Spleen (tissue), 13 donors: ENCODE data around the gene UBTF. TPM values are rescaled to one million over a fixed set of nuclear protein-coding genes. Genes with fewer than 3 reads are reported as not detected.
A peak's percentile ranks its signal among the peaks of the same experiment; 100 is the strongest.

Source experiments
- DNase-seq: peaks from one replicate; pipeline ENCODE4 v3.0.0-alpha.2; 2020
- H3K27ac ChIP-seq, 8 donors: fragments of 200-600 bp; sonication (generic) in 7 of 8; 1 replicate in 4 of 8; 2 replicates in 4 of 8; pipeline versions ENCODE4 v1.5.0 to v1.8.0; 2016 to 2021; ENCODE audit warnings: inconsistent platforms in 4 of 8, mild to moderate bottlenecking in 4 of 8, moderate library complexity in 1 of 8
- H3K27me3 ChIP-seq, 7 donors: fragments of 200-600 bp; sonication (generic) in 6 of 7; replicated peaks in 1 of 7; 1 replicate in 4 of 7; 2 replicates in 3 of 7; pipeline versions ENCODE4 v1.5.0 to v1.8.0; 2016 to 2021; ENCODE audit warnings: inconsistent platforms in 3 of 7, mild to moderate bottlenecking in 1 of 7
- H3K36me3 ChIP-seq, 6 donors: fragments of 200-600 bp; sonication (generic) in 5 of 6; 1 replicate in 4 of 6; 2 replicates in 2 of 6; pipeline versions ENCODE4 v1.5.0 to v1.8.0; 2016 to 2021; ENCODE audit warnings: inconsistent platforms in 2 of 6
- H3K4me1 ChIP-seq, 6 donors: fragments of 200-600 bp; sonication (generic) in 5 of 6; 1 replicate in 3 of 6; 2 replicates in 3 of 6; pipeline versions ENCODE4 v1.5.0 to v1.8.0; 2016 to 2021; ENCODE audit warnings: inconsistent platforms in 3 of 6
- H3K4me3 ChIP-seq, 8 donors: fragments of 200-600 bp; sonication (generic) in 7 of 8; 1 replicate in 4 of 8; 2 replicates in 4 of 8; pipeline versions ENCODE4 v1.5.0 to v1.8.0; 2016 to 2021; ENCODE audit warnings: inconsistent platforms in 4 of 8, mild to moderate bottlenecking in 4 of 8, moderate library complexity in 2 of 8
- H3K9me3 ChIP-seq, 8 donors: fragments of 200-600 bp; sonication (generic) in 7 of 8; 1 replicate in 4 of 8; 2 replicates in 4 of 8; pipeline versions ENCODE4 v1.5.0 to v1.8.0; 2016 to 2021; ENCODE audit warnings: inconsistent platforms in 4 of 8
- CTCF ChIP-seq, 11 experiments: fragments of 200-600 bp in 7 of 11; fragments of 450-650 bp in 4 of 11; sonication (generic) in 4 of 11; IDR thresholded peaks in 8 of 11; conservative IDR thresholded peaks in 3 of 11; 1 replicate in 7 of 11; 2 replicates in 4 of 11; pipeline versions ENCODE4 v1.4.0 to v1.8.0; 2016 to 2021; ENCODE audit warnings: antibody characterized with exemption in 11 of 11, inconsistent platforms in 4 of 11, mild to moderate bottlenecking in 1 of 11
- POLR2A ChIP-seq, 3 donors: fragments of 450-650 bp; IDR thresholded peaks; one replicate each; pipeline ENCODE4 v1.5.1; 2017; ENCODE audit warnings: antibody characterized with exemption in 3 of 3, mild to moderate bottlenecking in 1 of 3
- POLR2AphosphoS5 ChIP-seq, 3 donors: sonication (generic); formaldehyde crosslinking; IDR thresholded peaks; one replicate each; pipeline ENCODE4 v1.5.1; 2017; ENCODE audit warnings: antibody characterized with exemption in 3 of 3
- WGBS, 5 donors: extraction: QIAGEN DNeasy Blood & Tissue Kit in 3 of 5; methylation state at CpG; one replicate each; pipeline versions ENCODE4 v1.1.5 to v1.1.7; 2013 to 2018; 5-methylcytosine and 5-hydroxymethylcytosine counted together
- intact Hi-C: fragments of 100-400 bp; cut with DNase I; formaldehyde crosslinking; loops from one replicate; pipeline ENCODE4 v1.15.0; 2023; ENCODE audit warnings: low total_unique reads
- long read RNA-seq, 2 donors: transcript quantifications; one replicate each; lab custom pipeline, GENCODE V29; 2026
- polyA plus RNA-seq, 3 donors: library from polyadenylated mRNA; stranded (reverse); fragments of 200-250 nt; gene quantifications; one replicate each; pipeline ENCODE4 v1.2.1, GENCODE V29; 2013
- total RNA-seq, 7 donors: library from RNA; depleted of rRNA in 3 of 7; stranded (reverse); fragments of >200 nt in 3 of 7; fragmentation: NEBNext Ultra II Directional in 4 of 7; extraction: Animal tissue kit (Norgen Biotek cat#: 25700) in 4 of 7; gene quantifications; one replicate each; pipeline versions ENCODE4 v1.1.0 to v1.2.1, GENCODE V29; 2016 to 2021
- donor health status: healthy with polysubstance abuse.
- donor health status: DM: no; HTN: no; CAD: no; lungs with moderate emphysema.
- donor health status: DM: no; HTN: no; CAD: no.
- donor health status: Bipolar disorder and iron deficiency.
- donor health status: healthy.
- donor health status: DM: no; HTN: no; CAD: no.
- donor health status: DM: yes; HTN: yes; CAD: no.

UBTF gene
- 100 to 1,000 TPM in 3 of 7 donors, 10 to 100 TPM in 4; 77.0 to 113 (median 94.8) TPM for total RNA-seq
- 10 to 100 TPM; 43.2 to 67.0 (median 43.9) TPM for polyA plus RNA-seq
- long read RNA-seq, donor 1, full-length matches to known transcripts: 7 of 21 reads
- long read RNA-seq, donor 1, partial matches to known transcripts: 14 of 21 reads
- long read RNA-seq, donor 1, other reads (novel, unspliced or antisense): 0 of 21 reads
- long read RNA-seq, donor 2, full-length matches to known transcripts: 3 of 9 reads
- long read RNA-seq, donor 2, partial matches to known transcripts: 6 of 9 reads
- long read RNA-seq, donor 2, other reads (novel, unspliced or antisense): 0 of 9 reads

GRCh38 chr17:44219616-44220212, at the start of gene UBTF:
Gene UBTF (minus strand): TSS chr17:44219675. CDS start chr17:44218229, 1,446 bp downstream.
- DNase-seq: peak; percentile 96
- Histone ChIP-seq H3K9me3 (no peaks in the 10 kb centered on the region), H3K36me3 (peaks cover 0 to 30% (median 20%) of the 10 kb centered on the region in 6 donors), H3K27ac (peak within 1 kb of the TSS; percentile 97 to 100 (median 99)), H3K4me1 (peaks cover 33 to 67% (median 61%) of the 10 kb centered on the region in 6 donors), H3K4me3 (peak within 1 kb of the TSS; percentile 75 to 96 (median 87)), H3K27me3 (no peaks in the 10 kb centered on the region)
- TF ChIP-seq POLR2AphosphoS5 (IDR thresholded peaks at IDR 0.05) (peak; percentile 19 to 45 (median 27)), CTCF (IDR thresholded peaks at IDR 0.05 in 8 of 11, conservative IDR thresholded peaks at IDR 0.05 in 3 of 11) (no peak), POLR2A (IDR thresholded peaks at IDR 0.05) (no peak)
- intact Hi-C loops: loop anchor here (2.0 to 10.0 kb wide), 2 partner anchors 55 to 105 kb away; partner anchors contain the start of gene SLC25A39
- 0 to 1% (median 0%) methylated on average over 23 to 73 of the region's 76 CpGs; no CpG with 5 or more reads in 1 of the 5 donors for WGBS, 5 donors

- WGBS, 5 donors: 74 to 87% (median 81%) methylated on average over 11 of the region's 11 CpGs
- intact Hi-C loops: no loop called here
- Histone ChIP-seq H3K4me1 (peaks cover 0 to 8% (median 0%) of the 10 kb centered on the region in 6 donors), H3K36me3 (no peaks in the 10 kb centered on the region), H3K27ac (no peak overlapping the region), H3K27me3 (no peaks in the 10 kb centered on the region), H3K4me3 (no peak overlapping the region), H3K9me3 (no peaks in the 10 kb centered on the region)
- TF ChIP-seq POLR2AphosphoS5 (IDR thresholded peaks at IDR 0.05) (no peak), CTCF (IDR thresholded peaks at IDR 0.05 in 8 of 11, conservative IDR thresholded peaks at IDR 0.05 in 3 of 11) (no peak), POLR2A (IDR thresholded peaks at IDR 0.05) (no peak)
- no peak for DNase-seq
These were observed 49.4 kb upstream of the UBTF start for GRCh38 chr17:44268709-44269534.

GRCh38 chr17:44267818-44268490, 48.5 kb upstream of the UBTF start, which contains the start of gene SLC4A1:
Gene SLC4A1 (minus strand): TSS chr17:44268135. CDS start chr17:44262866, 5,269 bp downstream.
- DNase-seq: no peak
- Histone ChIP-seq H3K9me3 (no peaks in the 10 kb centered on the region), H3K4me3 (peak within 1 kb of the TSS in 1 of 8 donors; percentile 15), H3K36me3 (no peaks in the 10 kb centered on the region), H3K27me3 (no peaks in the 10 kb centered on the region), H3K4me1 (peaks cover 0 to 8% (median 0%) of the 10 kb centered on the region in 6 donors), H3K27ac (no peak within 1 kb of the TSS)
- WGBS, 5 donors: 76 to 82% (median 78%) methylated on average over 12 to 14 of the region's 14 CpGs
- TF ChIP-seq POLR2A (IDR thresholded peaks at IDR 0.05): no peak
- TF ChIP-seq CTCF (IDR thresholded peaks at IDR 0.05 in 8 of 11, conservative IDR thresholded peaks at IDR 0.05 in 3 of 11): no peak
- no peak for TF ChIP-seq POLR2AphosphoS5 (IDR thresholded peaks at IDR 0.05)
- intact Hi-C loops: no loop called here
